Nephron progenitor cell (in vitro differentiated cells): ENCODE measurements around the gene KCTD1.

Source experiments
- DNase-seq: peaks from one replicate; pipeline ENCODE4 v3.0.0; 2021
- H3K27ac Mint-ChIP-seq: 2 replicates; pipeline ENCODE4 v1.8.0; 2021; ENCODE audit warnings: mild to moderate bottlenecking, moderate library complexity, mixed read lengths
- H3K27me3 Mint-ChIP-seq: 2 replicates; pipeline ENCODE4 v1.8.0; 2021; ENCODE audit warnings: mild to moderate bottlenecking, low read depth, mixed read lengths; ENCODE audit not compliant: poor library complexity
- H3K36me3 Mint-ChIP-seq: 2 replicates; pipeline ENCODE4 v1.8.0; 2021; ENCODE audit warnings: low read depth, mixed read lengths
- H3K4me1 Mint-ChIP-seq: 2 replicates; pipeline ENCODE4 v1.8.0; 2021; ENCODE audit warnings: mixed read lengths
- H3K4me3 Mint-ChIP-seq: 2 replicates; pipeline ENCODE4 v1.8.0; 2021; ENCODE audit warnings: mild to moderate bottlenecking, moderate library complexity, mixed read lengths
- H3K9me3 Mint-ChIP-seq: 2 replicates; pipeline ENCODE4 v1.8.0; 2021; ENCODE audit warnings: mild to moderate bottlenecking, moderate library complexity, mixed read lengths
- CTCF ChIP-seq: fragments of 200-600 bp; sonication (generic); IDR thresholded peaks from 2 replicates; pipeline ENCODE4 v1.5.0; 2021; ENCODE audit warnings: antibody characterized with exemption

KCTD1 gene

DNA sequence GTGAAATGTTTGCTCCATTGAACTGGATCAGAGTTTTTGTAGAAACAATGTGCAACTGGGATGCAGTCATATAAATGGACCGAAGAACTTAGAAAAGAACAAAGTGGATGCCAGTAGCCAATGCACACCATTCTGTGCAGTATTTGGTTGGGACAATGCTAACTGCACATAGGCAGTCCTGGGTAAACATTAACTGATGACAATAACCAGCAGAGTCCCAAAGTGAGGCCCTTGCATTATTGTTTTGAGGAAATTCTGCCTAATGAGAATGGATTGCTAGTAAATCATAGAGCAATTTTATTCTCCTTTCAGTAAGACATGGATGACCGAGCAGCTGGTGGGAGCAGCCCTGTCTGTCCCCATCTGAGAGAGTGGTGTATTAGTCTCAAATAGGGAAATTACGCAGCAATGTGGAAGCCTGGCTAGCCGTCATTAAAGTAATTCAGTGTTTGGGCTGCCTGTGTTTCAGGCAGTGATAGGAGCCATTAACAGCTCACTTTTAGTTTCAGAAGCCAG, 94.9 kb downstream of the KCTD1 start:
- no peaks in the 10 kb centered on the region for H3K9me3 Mint-ChIP-seq
- H3K4me3 Mint-ChIP-seq: no peak overlapping the region
- peaks cover 50% of the 10 kb centered on the region for H3K4me1 Mint-ChIP-seq
- TF ChIP-seq CTCF: no peak
- peak overlapping the region; percentile 82 for H3K27ac Mint-ChIP-seq
- peaks cover 50% of the 10 kb centered on the region for H3K36me3 Mint-ChIP-seq
- DNase-seq: no peak
- H3K27me3 Mint-ChIP-seq: no peaks in the 10 kb centered on the region

DNA sequence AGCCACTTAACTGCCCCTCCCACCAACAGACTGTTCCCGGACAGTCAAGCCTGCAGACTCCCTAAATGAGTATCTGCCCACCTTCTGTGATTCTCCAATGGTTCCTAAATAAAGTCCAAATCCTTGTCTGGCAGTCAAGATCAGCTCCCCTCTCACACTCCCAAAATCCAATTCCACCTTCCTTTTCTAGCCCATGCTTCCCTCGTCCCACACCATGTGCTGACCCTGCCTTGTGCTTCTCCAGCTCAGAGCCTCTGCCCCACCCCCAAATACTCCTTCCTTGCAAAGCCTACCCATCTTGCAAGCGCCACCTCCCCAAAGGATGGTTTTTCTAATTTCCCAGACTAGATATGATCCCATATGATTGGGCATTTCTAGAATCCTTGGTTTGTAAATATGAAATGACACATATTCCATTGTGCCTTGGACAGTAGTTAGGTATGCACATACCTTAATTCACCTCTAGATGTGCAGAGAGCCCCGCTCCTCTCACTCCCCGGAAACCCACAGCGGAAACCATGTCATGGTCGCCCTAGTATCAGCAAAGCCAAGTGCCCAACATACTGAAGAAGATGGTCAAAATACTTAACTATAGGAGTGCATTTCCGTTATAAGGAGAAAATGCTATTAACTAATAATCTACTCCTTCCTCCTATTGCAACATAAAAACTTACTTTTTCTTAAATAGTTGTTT, 97.2 kb downstream of the KCTD1 start:
- H3K27ac Mint-ChIP-seq: no peak overlapping the region
- TF ChIP-seq CTCF: no peak

GRCh38 chr18:26448714-26449159, 99.6 kb downstream of the KCTD1 start:
- no peak overlapping the region for H3K4me3 Mint-ChIP-seq
- no peak for TF ChIP-seq CTCF
- peaks cover 15% of the 10 kb centered on the region for H3K9me3 Mint-ChIP-seq
- DNase-seq: no peak
- peaks cover 16% of the 10 kb centered on the region for H3K4me1 Mint-ChIP-seq
- peaks cover 11% of the 10 kb centered on the region for H3K36me3 Mint-ChIP-seq
- peaks cover 4% of the 10 kb centered on the region for H3K27me3 Mint-ChIP-seq
- no peak overlapping the region for H3K27ac Mint-ChIP-seq

More for the DNA sequence above, 97.2 kb downstream of the KCTD1 start:
- Mint-ChIP-seq H3K4me3 (no peak overlapping the region), H3K27me3 (no peaks in the 10 kb centered on the region), H3K9me3 (no peaks in the 10 kb centered on the region), H3K36me3 (peaks cover 30% of the 10 kb centered on the region), H3K4me1 (peaks cover 32% of the 10 kb centered on the region)
- no peak for DNase-seq

DNA sequence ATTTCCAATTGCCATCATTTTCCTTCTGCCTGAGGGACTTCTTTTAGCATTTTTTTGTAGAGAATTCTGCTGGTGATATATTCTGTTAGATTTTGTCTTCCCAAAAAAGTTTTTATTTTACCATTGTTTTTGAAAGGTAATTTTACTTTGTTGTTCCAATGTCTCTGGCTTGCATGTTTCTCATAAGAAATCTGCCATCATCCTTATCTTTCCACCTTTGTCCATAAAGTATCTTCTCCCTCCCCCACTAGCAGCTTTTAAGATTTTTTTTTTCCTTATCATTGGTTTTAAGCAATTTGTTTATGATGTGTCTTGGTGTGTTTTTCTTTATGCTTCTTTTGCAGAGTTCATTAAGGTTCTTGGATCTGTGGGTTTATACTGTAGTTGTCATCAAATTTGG, 104.5 kb downstream of the KCTD1 start:
- Mint-ChIP-seq H3K27me3 (peaks cover 4% of the 10 kb centered on the region), H3K4me1 (peaks cover 26% of the 10 kb centered on the region), H3K9me3 (peaks cover 21% of the 10 kb centered on the region), H3K27ac (no peak overlapping the region), H3K36me3 (peaks cover 9% of the 10 kb centered on the region), H3K4me3 (no peak overlapping the region)
- DNase-seq: no peak
- TF ChIP-seq CTCF: no peak

DNA sequence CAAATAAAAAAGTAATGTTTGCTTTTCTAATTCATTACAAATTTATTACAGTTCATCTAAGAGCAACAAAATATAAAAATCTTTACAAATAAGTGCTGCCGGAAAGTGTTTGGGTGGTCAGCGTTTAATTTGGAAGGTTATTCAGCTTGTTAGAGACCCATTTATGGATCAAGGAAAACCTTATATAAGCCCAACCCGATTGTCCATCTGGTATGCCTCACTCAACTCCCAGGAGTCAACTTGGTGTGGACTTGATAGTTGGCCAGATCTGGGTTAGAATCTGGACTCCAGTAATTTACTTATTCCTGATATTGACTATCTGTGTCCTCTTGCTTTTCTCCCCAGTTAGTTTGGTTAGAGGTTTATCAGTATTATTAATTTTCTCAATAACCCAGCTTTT, 106.2 kb downstream of the KCTD1 start:
- Mint-ChIP-seq H3K9me3 (peaks cover 21% of the 10 kb centered on the region), H3K27me3 (peaks cover 4% of the 10 kb centered on the region), H3K36me3 (peaks cover 9% of the 10 kb centered on the region), H3K4me1 (peaks cover 28% of the 10 kb centered on the region), H3K27ac (no peak overlapping the region), H3K4me3 (no peak overlapping the region)
- TF ChIP-seq CTCF: no peak
- no peak for DNase-seq

- Mint-ChIP-seq H3K36me3 (peaks cover 9% of the 10 kb centered on the region), H3K27me3 (peaks cover 10% of the 10 kb centered on the region), H3K4me3 (no peak overlapping the region), H3K4me1 (peaks cover 43% of the 10 kb centered on the region), H3K9me3 (peaks cover 21% of the 10 kb centered on the region), H3K27ac (no peak overlapping the region)
- no peak for DNase-seq
- TF ChIP-seq CTCF: no peak
These were observed 107.7 kb downstream of the KCTD1 start for GRCh38 chr18:26440644-26441043.
